HG03196 (cell line): Measurements from ENCODE around the gene ELAVL1.

Source experiments
- ATAC-seq: cut with Tn5 transposase; IDR thresholded peaks from one replicate; pipeline ENCODE4 v1.9.1; 2021; ENCODE audit not compliant: unreplicated experiment

ELAVL1 gene

DNA sequence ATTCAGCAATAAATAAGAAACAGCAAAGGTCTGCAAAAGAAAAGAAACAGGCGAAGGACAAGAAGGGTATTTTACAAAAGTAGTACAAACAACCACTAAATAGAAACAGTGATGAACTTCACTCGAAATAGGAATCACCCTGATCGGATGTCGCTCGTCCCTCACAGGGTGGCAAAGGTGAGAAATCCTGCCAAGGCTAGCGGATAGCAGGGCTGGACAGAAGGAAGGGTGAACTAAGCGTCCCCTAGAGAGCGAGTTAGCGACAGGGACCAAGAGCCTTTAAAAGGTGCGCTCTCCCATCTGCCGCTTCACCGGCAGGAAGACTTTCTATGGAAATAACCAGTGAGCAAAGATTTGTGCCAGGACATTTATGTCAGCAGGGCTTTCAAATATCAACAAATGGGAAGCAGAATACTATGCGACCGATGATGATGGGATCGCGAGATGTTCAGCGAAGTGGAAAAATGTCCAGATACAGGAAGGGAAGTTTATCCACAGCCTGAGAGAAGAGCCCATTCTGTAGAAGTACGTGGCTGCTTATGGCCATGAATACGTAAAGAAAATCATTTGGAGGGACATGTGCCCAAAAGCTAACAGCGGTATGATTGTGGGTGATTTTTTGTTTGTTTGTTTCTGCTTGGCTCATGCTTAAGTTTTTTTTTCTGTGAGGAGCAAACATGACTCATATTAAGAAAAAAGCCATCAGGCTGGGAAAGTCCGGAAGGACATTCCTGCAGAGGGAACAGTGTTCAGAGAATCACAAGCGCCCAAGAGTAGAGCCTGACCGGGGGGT, 18.9 kb downstream of the ELAVL1 start:
- no peak for ATAC-seq

DNA sequence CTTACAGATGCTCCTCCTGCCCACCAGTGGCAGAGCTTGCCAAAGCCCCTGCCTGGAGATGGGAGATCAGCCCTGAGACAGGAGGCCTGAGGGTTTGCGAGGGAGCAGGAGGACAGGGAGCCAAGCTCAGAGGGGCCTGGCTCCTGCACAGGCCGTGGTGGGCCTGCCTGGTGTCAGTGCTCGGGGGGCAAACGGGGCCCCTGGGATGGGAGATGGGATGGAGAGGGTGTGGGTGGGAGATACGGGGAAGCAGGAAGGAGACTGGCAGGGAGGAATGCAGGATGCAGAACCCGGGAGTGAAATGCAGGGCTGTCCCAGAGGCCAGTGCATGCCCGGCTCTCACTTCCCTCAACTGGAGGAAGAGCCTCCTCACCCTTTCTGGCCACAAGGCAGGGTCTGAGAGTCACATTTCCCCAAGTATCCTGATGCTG, 19.9 kb downstream of the ELAVL1 start:
- no peak for ATAC-seq

DNA sequence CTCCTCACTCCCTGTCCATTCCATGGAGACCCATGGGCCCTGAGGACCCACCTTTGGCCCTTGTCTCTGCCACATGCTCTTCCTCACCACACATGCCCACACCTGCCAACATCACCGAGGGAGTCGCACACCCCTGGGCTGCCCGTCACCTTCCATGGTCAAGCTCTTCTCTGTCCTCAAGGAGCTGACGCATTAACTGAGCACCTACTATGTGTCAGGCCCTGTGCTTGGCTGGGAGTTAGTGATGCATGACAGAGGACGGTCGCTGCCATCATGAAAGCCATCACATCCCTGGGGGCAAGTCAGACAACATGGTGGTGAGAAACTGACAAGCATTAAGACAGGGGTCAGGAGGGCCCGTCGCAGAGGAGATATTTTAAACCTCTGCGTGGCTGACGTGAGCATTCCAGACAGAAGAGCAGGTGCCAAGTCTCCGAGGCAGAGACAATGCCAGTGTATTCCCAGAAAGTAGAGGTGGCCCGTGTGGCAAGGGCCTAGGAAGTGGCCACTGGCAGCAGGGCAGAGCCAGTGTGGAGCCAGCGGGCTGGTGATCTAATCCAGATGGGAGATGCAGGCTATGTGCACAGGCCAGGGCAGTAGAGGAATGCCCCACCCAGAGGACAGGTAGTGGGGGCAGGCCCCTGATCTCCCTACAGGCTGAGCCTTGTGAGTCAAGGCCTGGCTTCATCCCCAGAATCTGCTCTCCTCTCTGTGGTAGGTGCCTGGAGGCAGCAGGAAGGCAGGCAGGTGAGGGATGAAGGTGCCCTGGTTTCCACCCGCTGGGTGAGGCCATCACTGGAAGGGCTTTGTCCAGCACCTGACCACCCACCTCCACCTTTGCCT, 21.2 kb downstream of the ELAVL1 start:
- no peak for ATAC-seq

DNA sequence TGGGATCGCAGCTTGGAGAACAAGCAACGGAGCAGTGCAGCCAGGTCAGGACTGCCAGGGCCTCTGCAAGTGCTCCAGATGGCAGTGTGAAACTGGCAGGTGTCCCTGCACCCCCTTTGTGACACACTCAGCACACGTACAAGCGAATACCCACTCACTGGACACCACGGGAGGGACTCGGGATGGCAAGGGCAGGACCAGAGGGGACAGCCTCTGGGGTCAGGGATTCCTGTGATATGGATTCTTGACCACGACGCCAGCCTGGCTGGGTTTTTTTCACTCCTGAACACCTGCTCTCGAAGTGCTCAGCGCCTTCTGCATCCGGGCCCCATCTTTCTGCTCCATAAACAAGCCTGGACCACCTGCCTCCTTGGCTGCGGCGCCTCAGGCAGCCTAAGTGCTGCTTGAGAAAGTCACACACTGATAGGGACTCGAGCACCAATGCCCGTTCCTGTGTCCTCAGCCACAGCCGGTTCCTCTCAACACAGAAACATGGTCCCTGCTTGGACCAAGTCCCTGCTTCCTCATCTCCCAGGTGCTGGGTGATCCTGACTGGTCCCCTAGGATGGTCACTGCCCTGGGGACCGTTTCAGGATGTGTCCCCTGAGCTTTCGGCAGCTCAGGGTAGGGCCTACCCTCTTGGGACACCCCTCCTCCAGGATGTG, 22.0 kb downstream of the ELAVL1 start:
- no peak for ATAC-seq

DNA sequence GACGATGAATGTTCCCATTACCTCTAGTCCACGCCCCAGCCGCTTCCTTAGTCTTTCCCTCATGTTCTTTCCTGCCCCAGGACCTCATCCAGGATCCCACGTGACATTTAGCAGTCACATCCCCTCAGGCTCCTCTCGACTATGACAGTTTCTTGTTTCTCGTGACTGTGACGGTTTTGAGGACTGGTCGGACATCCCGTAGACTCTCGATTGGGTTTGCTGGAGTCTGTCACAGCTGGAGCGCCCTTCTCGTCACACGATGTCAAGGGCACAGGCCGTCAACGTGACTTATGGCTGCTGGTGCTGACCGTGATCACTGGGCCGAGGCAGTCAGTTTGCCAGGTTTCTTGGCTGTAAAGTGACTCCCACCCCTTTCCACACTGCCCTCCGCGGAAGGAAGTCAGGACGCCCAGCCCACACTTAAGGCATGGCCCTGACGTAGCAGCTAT, 22.8 kb downstream of the ELAVL1 start:
- ATAC-seq, result no peak

DNA sequence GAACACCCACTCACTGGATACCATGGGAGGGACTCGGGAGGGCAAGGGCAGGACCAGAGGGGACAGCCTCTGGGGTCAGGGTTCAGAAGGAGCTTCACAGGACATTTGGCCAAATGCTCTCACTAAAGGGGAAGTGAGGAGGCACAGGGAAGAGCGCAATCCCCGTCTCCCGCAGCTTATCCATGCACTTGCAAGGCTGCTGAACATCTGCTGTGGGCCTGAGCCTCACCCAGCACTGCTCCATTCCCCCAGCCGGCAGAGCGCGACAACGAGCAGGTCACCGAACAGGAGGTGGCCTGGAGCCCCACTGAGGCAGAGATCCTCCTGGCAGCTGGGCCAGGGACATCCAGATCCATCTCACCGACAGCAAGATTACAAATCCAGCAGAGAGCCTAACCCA, 23.3 kb downstream of the ELAVL1 start:
- no peak for ATAC-seq

DNA sequence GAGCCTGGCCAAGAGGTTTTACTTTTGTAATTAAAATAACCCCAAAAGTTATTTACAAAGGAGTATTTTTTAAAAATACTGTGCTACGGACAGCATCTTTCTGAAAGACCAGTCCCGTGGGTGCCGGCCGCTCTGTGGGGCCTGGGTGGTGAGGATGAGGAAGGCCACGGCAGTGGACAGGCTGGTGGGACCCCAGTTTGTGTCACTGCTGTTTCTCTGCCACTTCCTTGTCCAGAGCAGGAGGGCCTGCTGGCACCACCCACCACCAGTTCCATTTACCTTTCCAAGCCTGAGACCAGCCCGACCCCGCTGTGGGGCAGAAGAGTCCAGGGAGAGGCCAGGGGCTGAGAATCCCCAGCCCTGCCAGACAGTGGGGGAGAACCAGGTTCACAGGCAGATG, 23.8 kb downstream of the ELAVL1 start:
- ATAC-seq, result no peak

DNA sequence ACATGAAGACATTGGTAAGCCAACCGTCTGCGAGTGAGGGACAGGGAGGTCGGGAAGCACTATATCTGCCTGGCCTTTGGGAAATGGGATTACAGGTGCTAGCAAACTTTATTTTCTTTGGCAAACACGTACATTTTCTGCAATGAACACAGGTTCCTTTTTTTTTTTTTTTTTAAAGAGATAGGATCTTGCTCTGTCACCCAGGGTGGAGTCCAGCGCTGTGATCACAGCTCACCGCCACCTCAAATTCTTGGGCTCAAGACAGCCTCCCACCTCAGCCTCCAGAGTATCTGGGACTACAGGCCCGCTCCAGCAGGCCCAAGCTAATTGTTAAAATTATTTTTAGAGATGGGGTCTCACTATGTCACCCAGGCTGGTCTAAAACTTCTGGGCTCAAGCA, 24.2 kb downstream of the ELAVL1 start:
- no peak for ATAC-seq

DNA sequence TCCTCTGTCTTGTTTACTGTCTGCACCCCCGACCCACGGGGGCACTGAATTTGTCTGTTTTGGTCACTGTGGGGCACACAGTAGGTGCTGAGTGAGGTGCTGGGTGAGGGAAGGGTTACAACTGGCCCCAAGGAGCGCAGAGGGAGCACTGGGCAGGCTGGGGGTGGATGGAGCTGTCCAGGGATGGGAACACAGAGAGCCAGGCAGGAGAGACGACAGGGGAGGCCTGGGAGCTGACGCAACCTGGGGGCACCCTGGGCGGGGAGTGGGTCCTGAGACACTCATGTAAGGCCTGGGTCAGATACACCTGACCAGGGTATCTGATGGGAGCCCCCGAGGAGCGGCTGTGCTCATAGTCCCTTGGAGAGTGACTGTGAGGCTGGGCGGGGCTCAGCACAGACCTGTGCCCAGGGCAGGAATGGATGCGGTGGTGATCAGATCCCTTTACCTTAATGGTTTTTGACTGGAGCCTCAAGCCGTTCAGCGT, 24.8 kb downstream of the ELAVL1 start:
- no peak for ATAC-seq

DNA sequence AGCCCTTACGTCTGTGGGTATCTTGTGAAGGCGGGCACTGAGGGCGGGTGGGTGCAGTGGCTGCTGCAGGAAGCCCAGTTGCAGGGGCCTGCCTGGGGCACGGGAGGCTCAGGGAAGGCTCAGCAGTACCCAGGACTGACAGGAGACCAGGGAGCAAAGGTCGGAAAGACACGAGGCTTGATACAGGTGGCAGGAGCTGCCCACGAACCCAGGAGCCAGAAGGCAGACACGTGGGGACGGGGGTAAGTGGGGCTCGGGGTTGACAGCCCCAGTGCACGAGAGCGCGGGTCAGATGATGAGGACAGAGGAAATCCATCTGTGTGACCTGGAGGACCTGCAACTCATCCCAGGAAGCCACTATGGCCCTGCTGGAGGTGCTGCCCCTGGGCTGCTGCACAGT, 25.3 kb downstream of the ELAVL1 start:
- no peak for ATAC-seq

DNA sequence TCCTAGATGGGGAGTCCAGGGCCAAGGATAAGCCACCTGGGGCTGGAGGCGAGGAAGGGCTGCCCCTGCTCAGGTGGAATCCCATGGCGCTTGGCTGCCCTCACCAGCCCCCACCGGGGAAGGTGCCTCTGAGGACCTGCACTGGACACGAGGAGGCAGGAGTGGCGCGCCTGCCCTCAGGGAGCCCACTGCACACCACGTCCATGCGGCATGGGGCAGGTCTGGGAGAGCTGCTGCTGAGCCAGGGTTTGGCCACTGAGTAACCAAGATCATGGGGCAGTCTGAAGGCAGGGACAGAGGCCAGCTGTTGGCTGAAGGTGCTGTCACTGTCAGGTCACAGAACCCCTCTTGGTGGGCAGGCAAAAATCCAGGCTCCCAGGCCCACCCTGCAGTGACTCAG, 25.9 kb downstream of the ELAVL1 start:
- no peak for ATAC-seq

DNA sequence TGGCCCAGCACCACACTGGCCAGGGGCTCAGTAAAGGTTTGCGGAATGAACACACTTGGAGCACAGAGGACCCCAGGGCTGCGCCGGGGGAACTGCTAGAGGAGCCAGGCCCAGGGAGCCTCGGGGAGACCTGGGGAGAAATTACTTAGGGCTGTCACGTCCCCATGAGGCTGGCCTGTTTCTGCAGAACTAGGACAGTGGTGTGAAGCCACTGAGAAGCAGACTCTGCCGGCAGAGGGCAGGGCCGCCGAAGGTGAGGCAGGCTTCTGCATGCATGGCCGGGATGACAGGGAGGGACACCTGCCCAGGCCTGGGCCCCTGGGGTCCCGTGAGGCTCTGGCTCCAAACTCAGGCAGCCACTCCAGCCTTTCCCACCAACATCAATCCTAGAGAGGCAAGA, 26.4 kb downstream of the ELAVL1 start:
- ATAC-seq, result no peak

DNA sequence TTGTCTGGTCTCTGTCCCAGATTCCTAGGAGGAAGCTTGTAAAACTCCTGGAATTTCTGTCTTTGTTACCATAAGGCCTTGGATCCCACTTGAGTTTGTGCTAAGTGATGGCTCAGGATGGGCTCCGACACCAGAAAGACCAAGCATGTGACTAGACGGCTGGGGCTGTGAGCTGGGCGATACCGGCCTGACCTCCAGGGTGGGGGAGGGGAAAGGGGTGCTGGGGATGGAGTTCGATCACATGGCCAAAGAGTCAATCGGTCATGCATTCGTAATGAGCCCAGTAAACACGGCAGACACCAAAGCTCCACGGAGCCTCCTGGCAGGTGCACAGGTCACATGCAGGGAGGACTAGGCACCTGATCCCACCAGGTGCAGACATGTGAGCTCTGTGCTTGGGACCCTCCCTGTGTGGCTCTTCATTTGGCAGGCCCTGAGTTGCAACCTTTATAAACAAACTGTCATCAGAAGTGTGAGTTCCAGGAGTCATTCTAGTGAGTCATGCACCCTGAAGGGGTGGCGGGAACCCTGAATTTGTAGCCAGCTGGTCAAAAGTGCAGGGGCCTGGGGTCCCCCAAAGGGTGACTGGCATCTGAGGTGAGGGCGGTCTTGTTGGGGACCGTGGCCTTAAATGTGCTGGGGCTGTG, 27.1 kb downstream of the ELAVL1 start:
- ATAC-seq, result no peak

DNA sequence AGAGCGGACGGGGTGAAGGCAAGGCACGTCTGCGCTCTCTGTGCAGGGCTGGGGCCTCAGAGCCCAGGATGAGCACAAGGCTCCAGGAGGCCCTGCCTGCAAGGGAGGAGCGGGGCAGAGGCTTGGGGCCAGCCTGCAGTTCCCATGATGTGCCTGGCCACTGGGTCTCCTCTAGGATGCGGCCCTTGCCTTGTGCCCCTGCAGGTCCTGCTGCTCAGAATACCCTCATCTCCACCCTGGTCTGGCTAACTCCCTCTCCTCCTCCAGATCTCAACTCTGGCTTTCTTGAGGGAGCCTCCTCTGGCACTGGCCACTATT, 27.8 kb downstream of the ELAVL1 start:
- ATAC-seq, result no peak

DNA sequence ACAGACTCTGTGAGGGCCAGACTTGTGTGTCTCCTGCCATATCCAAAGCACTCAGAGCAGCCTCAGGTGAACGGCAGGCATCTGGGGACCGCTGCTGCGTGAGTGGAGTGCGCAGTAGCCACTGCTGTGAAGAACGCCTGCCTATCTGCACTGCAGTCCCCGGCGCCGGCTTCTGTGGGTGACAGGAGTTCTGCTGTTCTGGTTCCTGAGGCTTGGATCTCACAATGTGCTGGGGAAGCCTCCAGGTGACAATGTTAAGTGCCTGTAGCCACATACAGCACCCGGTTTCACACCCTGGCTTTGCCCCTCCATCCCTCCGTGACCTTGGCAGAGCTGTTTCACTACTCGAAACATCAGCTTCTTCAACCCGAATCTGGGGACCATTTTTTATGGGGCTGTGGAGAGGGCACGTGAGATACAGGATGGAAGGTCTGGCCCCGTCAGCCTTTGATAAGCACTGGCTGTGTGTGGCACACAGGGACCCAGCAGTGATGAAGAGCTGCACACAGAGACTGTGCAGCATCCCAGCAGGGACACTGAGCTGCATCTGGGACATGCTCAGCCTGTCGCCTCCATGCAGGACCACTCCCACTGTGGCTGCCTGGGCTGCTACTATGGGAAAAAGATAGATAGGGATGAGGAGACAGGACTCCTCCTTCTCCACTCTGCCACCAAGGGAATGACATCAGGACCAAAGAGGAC, 28.3 kb downstream of the ELAVL1 start:
- ATAC-seq, result no peak

DNA sequence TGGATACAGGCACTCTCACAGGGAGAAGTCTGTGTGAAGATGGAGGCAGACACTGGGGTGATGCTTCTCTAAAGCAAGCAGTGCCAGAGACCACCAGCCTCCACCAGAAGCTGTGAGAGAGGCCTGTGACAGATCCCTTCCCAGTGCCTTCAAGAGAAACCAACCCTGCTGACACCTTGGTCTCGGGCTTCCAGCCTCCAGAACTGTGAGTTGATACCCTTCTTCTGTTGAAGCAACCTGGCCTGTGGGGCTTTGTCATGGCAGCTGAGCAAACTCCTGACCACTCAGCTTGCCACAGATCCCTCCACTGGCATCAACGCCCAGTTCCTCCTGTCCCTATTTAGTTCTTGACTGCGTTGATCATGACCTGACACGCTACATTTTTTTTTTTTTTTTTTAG, 29.0 kb downstream of the ELAVL1 start:
- no peak for ATAC-seq

DNA sequence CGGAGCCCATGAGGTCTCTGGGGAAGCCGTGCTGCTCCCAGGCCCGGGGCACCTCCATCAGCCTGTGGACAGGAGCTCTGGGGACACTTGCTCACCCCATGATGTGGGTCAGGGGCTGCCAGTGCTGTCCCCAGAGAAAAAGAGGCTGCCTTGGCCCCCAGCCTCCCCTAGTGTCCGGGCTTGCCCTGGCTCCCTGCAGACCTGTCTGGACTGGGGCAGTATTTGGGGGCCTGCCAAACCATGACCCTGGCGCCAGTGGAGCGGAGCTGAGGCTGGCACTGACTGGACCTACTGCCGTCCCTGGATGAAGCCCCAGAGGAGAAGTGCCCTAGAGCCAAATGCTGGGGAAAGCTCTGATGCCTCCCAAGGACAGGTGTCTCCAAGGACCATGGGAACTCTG, 30.4 kb downstream of the ELAVL1 start:
- ATAC-seq, result no peak

DNA sequence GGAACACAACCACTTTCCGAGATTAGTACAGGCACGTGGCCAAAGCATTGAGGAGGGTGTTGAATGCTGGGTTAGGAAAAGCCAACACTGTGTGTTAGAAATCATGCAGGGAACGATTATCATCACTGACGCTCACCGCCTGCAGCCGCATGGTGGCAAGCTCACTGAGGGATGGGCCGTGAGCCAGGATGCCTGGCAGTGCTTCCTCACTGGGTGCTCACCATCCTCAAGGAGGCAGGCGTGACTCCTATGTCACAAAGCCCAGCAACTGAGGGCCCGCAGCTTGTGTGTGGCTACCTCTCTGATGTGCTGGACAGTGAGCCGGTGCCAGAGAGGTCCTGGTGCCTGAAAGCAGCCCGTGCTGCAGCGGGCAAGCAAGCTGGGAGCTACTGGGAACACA, 31.6 kb downstream of the ELAVL1 start:
- no peak for ATAC-seq

DNA sequence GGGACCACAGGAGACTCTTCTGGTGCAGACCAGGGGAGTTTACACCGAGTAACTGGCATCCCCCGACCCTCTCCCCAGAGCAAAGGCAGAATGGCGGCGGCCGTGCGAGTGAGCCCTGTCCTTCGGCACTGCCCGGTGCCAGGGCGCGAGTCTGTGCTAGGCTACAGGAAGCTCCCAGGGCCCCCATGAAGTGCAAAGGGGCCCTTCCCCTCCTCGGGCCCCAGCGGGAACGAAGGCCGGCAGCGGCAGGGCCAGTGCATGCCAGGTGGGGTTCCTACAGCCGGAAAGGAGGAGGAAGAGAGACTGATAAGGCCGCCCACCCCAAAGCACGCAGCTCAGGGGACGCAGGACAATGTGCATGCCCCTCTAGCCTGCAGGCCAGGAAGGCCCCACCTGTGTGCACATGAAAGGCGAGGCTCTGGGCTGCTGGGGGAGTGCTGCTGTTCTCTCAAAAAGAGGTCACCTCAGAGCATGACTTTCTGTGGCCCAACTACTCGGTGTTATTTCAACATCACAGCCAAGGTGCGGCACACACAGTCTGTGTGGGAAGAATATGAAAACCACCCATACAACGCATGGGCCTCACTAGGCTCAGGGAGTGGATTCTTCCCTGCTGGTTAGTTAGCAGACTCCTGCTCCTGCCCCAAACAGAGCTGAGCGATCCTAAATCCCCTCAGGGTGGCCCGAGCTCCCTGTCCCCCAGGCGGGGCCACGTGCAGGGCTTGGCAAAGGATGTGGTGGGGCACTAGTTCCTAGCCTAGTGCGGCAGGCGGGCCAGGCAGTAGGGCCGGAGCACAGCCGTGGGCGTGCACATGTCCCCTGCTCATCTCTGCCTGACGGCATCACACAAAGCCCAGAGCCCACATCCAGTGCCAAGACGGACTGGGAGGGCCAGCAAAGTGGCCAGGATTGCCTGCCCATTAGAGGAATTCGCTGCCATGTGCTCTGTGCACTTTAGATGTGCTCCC, 33.6 kb downstream of the ELAVL1 start:
- no peak for ATAC-seq
